Thyroid gland (tissue), 4 donors: ENCODE data around the gene ZKSCAN3.

Experiments used
- CTCF ChIP-seq, 6 experiments: fragments of 200-600 bp in 3 of 6; fragments of 450-650 bp in 3 of 6; sonication (generic) in 3 of 6; IDR thresholded peaks; one replicate each; pipeline ENCODE4 v1.5.1; 2016 to 2019; ENCODE audit warnings: antibody characterized with exemption in 6 of 6, mild to moderate bottlenecking in 2 of 6, inconsistent platforms in 1 of 6, moderate library complexity in 1 of 6
- POLR2A ChIP-seq, 2 donors: fragments of 450-650 bp; IDR thresholded peaks; one replicate each; pipeline ENCODE4 v1.6.1; 2017; ENCODE audit warnings: antibody characterized with exemption in 2 of 2, mild to moderate bottlenecking in 2 of 2, moderate library complexity in 1 of 2

GRCh38 chr6:28371706-28372451 lies 22.1 kb downstream of the ZKSCAN3 start:
- TF ChIP-seq CTCF (IDR thresholded peaks at IDR 0.05) (no peak), POLR2A (IDR thresholded peaks at IDR 0.05) (no peak)
